Mucosa of rectum (tissue), 2 donors: ENCODE measurements around the gene FHIT.

Source experiments
- H3K27ac ChIP-seq, 2 donors: one replicate each; pipeline ENCODE4 v1.7.0; 2013; ENCODE audit warnings: inconsistent platforms in 2 of 2, low read depth in 2 of 2, low read length in 2 of 2
- H3K27me3 ChIP-seq, 2 donors: one replicate each; pipeline ENCODE4 v1.7.0; 2013; ENCODE audit warnings: low read length in 2 of 2; ENCODE audit not compliant: control insufficient read depth in 2 of 2, insufficient read depth in 2 of 2
- H3K36me3 ChIP-seq, 2 donors: one replicate each; pipeline ENCODE4 v1.7.0; 2013; ENCODE audit warnings: low read length in 2 of 2; ENCODE audit not compliant: control insufficient read depth in 2 of 2, insufficient read depth in 2 of 2
- H3K4me1 ChIP-seq, 2 donors: one replicate each; pipeline ENCODE4 v1.7.0; 2013; ENCODE audit warnings: low read length in 2 of 2, mild to moderate bottlenecking in 1 of 2; ENCODE audit not compliant: control insufficient read depth in 2 of 2, insufficient read depth in 2 of 2
- H3K4me3 ChIP-seq, 2 donors: one replicate each; pipeline ENCODE4 v1.7.0; 2013; ENCODE audit warnings: low read length in 2 of 2
- H3K9ac ChIP-seq, 2 donors: one replicate each; pipeline ENCODE4 v1.7.0; 2013; ENCODE audit warnings: low read length in 2 of 2, low read depth in 1 of 2, mild to moderate bottlenecking in 1 of 2
- H3K9me3 ChIP-seq, 2 donors: one replicate each; pipeline ENCODE4 v1.7.0; 2013; ENCODE audit warnings: low read length in 2 of 2; ENCODE audit not compliant: control insufficient read depth in 2 of 2
- donor health status: healthy.
- donor health status: Normal muscosa, but diverticular disease.

Gene FHIT

GRCh38 chr3:59899061-59899460, 1352.2 kb downstream of the FHIT start:
- H3K36me3 ChIP-seq = no peaks in the 10 kb centered on the region
- no peak overlapping the region for H3K27ac ChIP-seq
- no peaks in the 10 kb centered on the region for H3K4me1 ChIP-seq
- H3K4me3 ChIP-seq = no peak overlapping the region
- H3K9ac ChIP-seq = no peak overlapping the region
- no peaks in the 10 kb centered on the region for H3K9me3 ChIP-seq
- no peaks in the 10 kb centered on the region for H3K27me3 ChIP-seq

GRCh38 chr3:59895972-59896371, 1355.3 kb downstream of the FHIT start:
- H3K9me3 ChIP-seq = no peaks in the 10 kb centered on the region
- H3K4me1 ChIP-seq = no peaks in the 10 kb centered on the region
- H3K9ac ChIP-seq = no peak overlapping the region
- H3K27ac ChIP-seq = no peak overlapping the region
- no peak overlapping the region for H3K4me3 ChIP-seq
- no peaks in the 10 kb centered on the region for H3K36me3 ChIP-seq
- H3K27me3 ChIP-seq = no peaks in the 10 kb centered on the region

DNA sequence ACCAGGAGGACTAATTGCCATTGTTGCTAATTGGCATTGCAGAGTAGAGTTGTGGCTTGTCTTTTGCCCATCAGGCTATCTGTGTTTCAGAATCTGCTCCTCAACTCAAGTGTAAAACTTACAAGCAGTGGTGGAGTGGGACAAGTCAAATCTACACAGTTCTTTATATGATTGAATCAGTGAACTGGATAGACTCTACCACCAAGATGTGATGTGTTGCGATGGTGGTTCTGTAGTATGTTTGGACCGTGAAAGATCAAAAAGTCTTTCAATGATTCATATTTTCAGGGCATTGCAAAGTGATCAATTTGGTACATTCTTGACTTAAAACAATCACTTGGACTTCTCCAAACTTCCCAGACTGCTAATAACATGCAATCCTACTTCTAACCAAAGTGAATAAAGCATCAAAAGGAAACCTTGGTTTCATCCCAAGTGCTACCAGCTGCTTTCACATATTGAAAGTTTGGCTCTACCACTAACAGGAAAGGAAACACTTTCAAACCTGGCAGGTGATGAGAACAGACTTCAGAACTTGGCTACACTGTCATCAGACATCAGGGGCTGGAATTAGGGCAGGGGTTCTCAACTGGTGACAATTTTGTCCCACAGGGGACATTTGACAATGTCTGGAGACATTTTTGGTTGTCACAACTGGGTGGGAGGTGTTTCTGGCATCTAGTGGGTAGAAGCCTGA, 1356.7 kb downstream of the FHIT start:
- Histone ChIP-seq H3K36me3 (no peaks in the 10 kb centered on the region), H3K4me1 (no peaks in the 10 kb centered on the region), H3K27me3 (no peaks in the 10 kb centered on the region), H3K27ac (no peak overlapping the region), H3K9me3 (no peaks in the 10 kb centered on the region), H3K4me3 (no peak overlapping the region), H3K9ac (no peak overlapping the region)

DNA sequence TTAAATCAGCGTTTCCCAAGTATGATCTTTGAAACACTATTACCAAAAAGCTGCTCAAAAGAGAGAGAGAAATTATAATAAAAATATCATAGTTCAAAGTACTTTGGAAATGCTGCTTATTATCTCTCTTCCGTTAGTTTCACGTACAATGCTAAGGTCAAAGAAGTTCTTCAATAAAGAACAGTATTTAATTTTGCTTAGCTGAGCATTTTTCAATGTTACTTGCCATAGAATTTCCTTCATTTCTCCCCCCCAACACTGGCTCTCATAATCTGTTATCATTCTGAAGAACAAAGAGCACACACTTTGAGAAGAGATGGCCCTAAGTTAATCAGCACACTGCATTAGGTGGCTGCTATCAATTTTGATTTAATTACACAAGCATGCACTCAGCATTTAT, 1360.6 kb downstream of the FHIT start:
- Histone ChIP-seq H3K9ac (no peak overlapping the region), H3K36me3 (no peaks in the 10 kb centered on the region), H3K4me3 (no peak overlapping the region), H3K27ac (no peak overlapping the region), H3K4me1 (no peaks in the 10 kb centered on the region), H3K27me3 (no peaks in the 10 kb centered on the region), H3K9me3 (no peaks in the 10 kb centered on the region)

DNA sequence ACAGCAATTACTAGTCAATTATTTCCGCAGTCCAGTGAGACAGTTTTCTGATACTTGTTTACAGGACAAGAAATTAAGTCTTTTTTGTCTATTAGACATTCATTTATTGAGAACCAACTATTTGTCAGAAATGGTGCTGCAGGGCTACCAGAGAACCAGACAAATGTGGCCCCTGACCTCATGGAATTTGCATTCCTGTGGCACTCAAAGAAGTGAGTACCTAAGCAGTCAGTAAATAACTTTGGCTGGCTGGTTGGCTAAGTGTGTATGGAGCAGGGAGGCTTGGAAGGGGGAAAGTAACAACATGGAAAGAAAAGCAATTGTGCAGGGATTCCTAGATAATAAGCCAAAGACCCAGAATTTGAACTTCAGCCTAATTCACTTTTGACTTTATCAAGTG, 1364.5 kb downstream of the FHIT start:
- Histone ChIP-seq H3K9ac (no peak overlapping the region), H3K4me1 (no peaks in the 10 kb centered on the region), H3K4me3 (no peak overlapping the region), H3K27ac (no peak overlapping the region), H3K9me3 (no peaks in the 10 kb centered on the region), H3K27me3 (no peaks in the 10 kb centered on the region), H3K36me3 (no peaks in the 10 kb centered on the region)

- H3K27me3 ChIP-seq = no peaks in the 10 kb centered on the region
- H3K27ac ChIP-seq = no peak overlapping the region
- no peak overlapping the region for H3K4me3 ChIP-seq
- no peaks in the 10 kb centered on the region for H3K36me3 ChIP-seq
- H3K9ac ChIP-seq = no peak overlapping the region
- H3K4me1 ChIP-seq = no peaks in the 10 kb centered on the region
- no peaks in the 10 kb centered on the region for H3K9me3 ChIP-seq
Measured at GRCh38 chr3:59885899-59886400, 1365.3 kb downstream of the FHIT start.

DNA sequence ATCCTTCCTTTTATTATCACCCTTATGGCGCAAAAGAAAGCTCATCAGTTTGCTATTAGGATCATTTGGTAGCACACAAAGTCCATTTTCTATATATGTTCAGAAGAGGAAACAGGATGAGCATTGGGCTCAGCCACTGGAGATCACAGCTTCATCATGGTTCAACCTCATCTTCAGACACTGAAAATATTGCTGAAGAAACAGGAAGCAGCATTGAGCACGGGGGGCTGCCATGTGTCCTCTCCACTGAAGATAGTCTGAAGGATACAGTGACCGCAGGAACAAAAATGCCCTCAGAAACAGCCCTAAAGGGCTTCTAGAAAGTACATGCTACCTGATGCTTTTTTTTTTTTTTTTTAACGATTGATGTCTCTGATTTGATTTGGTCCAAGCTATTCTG, 1366.2 kb downstream of the FHIT start:
- H3K27me3 ChIP-seq = peaks cover 0 to 1% of the 10 kb centered on the region in 2 donors
- no peaks in the 10 kb centered on the region for H3K36me3 ChIP-seq
- no peak overlapping the region for H3K9ac ChIP-seq
- H3K27ac ChIP-seq = no peak overlapping the region
- no peak overlapping the region for H3K4me3 ChIP-seq
- H3K9me3 ChIP-seq = no peaks in the 10 kb centered on the region
- H3K4me1 ChIP-seq = no peaks in the 10 kb centered on the region

GRCh38 chr3:59884409-59884808, 1366.8 kb downstream of the FHIT start:
- H3K27me3 ChIP-seq = peaks cover 0 to 1% of the 10 kb centered on the region in 2 donors
- H3K9ac ChIP-seq = no peak overlapping the region
- no peaks in the 10 kb centered on the region for H3K36me3 ChIP-seq
- no peaks in the 10 kb centered on the region for H3K4me1 ChIP-seq
- H3K9me3 ChIP-seq = no peaks in the 10 kb centered on the region
- H3K27ac ChIP-seq = peak overlapping the region in 1 of 2 donors; percentile 8
- H3K4me3 ChIP-seq = no peak overlapping the region

GRCh38 chr3:59882746-59883145, 1368.5 kb downstream of the FHIT start:
- H3K4me3 ChIP-seq = no peak overlapping the region
- H3K9me3 ChIP-seq = no peaks in the 10 kb centered on the region
- no peaks in the 10 kb centered on the region for H3K36me3 ChIP-seq
- H3K9ac ChIP-seq = no peak overlapping the region
- no peaks in the 10 kb centered on the region for H3K4me1 ChIP-seq
- peaks cover 0 to 1% of the 10 kb centered on the region in 2 donors for H3K27me3 ChIP-seq
- H3K27ac ChIP-seq = no peak overlapping the region

GRCh38 chr3:59880717-59881116, 1370.5 kb downstream of the FHIT start:
- no peak overlapping the region for H3K4me3 ChIP-seq
- H3K9me3 ChIP-seq = no peaks in the 10 kb centered on the region
- peaks cover 0 to 1% of the 10 kb centered on the region in 2 donors for H3K27me3 ChIP-seq
- no peak overlapping the region for H3K27ac ChIP-seq
- H3K9ac ChIP-seq = no peak overlapping the region
- H3K36me3 ChIP-seq = no peaks in the 10 kb centered on the region
- H3K4me1 ChIP-seq = no peaks in the 10 kb centered on the region
